ENCODE results near the gene ETV7. TPM values are rescaled to one million over a fixed set of nuclear protein-coding genes. Genes with fewer than 3 reads are reported as not detected.

ETV7 gene
- total and polyA plus RNA-seq, 2 experiments from 2014 or later = 0.47 to 1.2 TPM

DNA sequence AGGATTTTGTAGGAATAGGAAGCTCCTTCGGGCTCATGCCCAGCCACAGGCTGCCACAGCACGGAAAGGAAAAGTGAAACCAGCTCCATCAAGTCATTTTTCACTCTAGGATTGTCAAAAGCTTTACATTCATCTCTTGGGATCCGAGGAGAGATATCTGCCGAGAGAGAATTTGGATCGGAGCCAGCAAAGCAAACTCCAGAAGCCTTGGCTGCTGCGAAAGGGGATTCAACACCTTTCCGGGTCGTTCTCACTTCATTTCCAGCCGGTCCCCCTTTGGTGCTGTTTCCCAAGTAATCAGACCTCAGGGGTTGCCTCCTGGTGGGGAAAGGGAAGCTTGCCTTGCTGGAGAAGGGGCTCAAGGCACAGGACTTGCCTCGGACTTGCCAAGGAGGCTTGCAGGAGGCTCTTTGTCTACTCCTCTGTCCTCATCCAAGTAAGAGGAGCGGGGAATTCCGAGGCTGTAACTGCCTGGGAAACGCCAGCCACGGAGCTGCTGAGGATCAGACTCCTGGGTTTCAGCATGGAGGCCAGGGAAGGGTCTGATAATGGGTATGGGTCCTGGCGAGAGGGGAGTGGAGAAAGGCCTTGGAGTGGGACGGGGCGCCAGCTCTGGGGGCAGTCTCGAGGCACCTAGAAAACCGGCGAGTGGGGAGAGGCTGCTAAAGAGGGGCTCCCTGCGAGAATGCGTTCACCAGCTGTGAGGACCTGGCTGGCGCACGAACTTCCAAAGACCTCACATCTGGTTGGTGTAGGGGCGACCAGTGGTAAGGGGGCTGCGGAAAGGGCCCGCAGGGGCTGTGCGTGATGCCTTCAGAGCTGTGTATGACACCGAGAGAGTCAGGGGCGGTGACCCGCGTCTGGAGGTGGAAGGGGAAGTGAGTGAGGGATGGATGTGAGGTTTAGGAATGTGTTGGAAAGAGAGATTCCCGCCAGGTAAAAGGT lies 702 bp downstream of the ETV7 start:
- H3K9me2 ChIP-seq (ENCODE audit: insufficient read depth) = no peaks in the 10 kb centered on the region
- H3K36me3 Mint-ChIP-seq (ENCODE audit: low read depth) = no peaks in the 10 kb centered on the region; the same call in 2 of the 3 replicates
- peak overlapping the region; percentile 95 for H3K4me2 ChIP-seq
- DNase-seq (ENCODE audit: low spot score) = peak; percentile 65
- no peak overlapping the region for H3K27ac Mint-ChIP-seq
- H3K27ac ChIP-seq (ENCODE audit: low read depth) = no peak overlapping the region
- H3K79me2 ChIP-seq (replicated peaks; ENCODE audit: insufficient read depth) = no peaks in the 10 kb centered on the region
- no peaks in the 10 kb centered on the region for H4K20me1 ChIP-seq (replicated peaks; ENCODE audit: insufficient read depth)
- 0 out of 2 replicates have a peak, but pooled peaks cover 8% of the 10 kb centered on the region for H3F3A ChIP-seq (replicated peaks; ENCODE audit: low read depth)
- peak overlapping the region; percentile 90 for H2AFZ ChIP-seq
- H3K27me3 Mint-ChIP-seq (ENCODE audit: insufficient read depth, low read depth, poor library complexity) = peaks cover 41% of the 10 kb centered on the region
- H3K4me3 Mint-ChIP-seq = peak overlapping the region; percentile 82
- ATAC-seq = peak; percentile 59
- H3K4me3 ChIP-seq = peak overlapping the region; percentile 78
- no peak for TF ChIP-seq ETS1 (IDR thresholded peaks at IDR 0.05)
- no peak for TF ChIP-seq POLR2AphosphoS5 (IDR thresholded peaks at IDR 0.05; ENCODE audit: low read depth)
- no peak for TF ChIP-seq CREB1 (CRISPR knock-in tag; IDR thresholded peaks at IDR 0.05; ENCODE audit: low read depth)
- TF ChIP-seq JUNB (IDR thresholded peaks at IDR 0.05; ENCODE audit: unreplicated experiment) = no peak
- TF ChIP-seq EZH2 (IDR thresholded peaks at IDR 0.05; ENCODE audit: low read depth, unreplicated experiment) = peak; percentile 53
- TF ChIP-seq EZH2phosphoT487 (IDR thresholded peaks at IDR 0.05; ENCODE audit: unreplicated experiment) = no peak
- TF ChIP-seq, protein P1, sequence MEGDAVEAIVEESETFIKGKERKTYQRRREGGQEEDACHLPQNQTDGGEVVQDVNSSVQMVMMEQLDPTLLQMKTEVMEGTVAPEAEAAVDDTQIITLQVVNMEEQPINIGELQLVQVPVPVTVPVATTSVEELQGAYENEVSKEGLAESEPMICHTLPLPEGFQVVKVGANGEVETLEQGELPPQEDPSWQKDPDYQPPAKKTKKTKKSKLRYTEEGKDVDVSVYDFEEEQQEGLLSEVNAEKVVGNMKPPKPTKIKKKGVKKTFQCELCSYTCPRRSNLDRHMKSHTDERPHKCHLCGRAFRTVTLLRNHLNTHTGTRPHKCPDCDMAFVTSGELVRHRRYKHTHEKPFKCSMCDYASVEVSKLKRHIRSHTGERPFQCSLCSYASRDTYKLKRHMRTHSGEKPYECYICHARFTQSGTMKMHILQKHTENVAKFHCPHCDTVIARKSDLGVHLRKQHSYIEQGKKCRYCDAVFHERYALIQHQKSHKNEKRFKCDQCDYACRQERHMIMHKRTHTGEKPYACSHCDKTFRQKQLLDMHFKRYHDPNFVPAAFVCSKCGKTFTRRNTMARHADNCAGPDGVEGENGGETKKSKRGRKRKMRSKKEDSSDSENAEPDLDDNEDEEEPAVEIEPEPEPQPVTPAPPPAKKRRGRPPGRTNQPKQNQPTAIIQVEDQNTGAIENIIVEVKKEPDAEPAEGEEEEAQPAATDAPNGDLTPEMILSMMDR (conservative IDR thresholded peaks at IDR 0.05; ENCODE audit: low read depth in 2 of 2) = peak; percentile 12 to 30; a peak in 3 of 4 replicates
- H3K27me3 ChIP-seq (ENCODE audit: insufficient read depth) = peaks cover 57% of the 10 kb centered on the region
- peaks cover 6% of the 10 kb centered on the region; the same call in 1 of the 2 replicates for H3K4me1 ChIP-seq (ENCODE audit: insufficient read depth)
- H3K36me3 ChIP-seq (ENCODE audit: insufficient read depth) = no peaks in the 10 kb centered on the region; the same call in 1 of the 2 replicates
- H3K4me1 Mint-ChIP-seq = peaks cover 37% of the 10 kb centered on the region
- peaks cover 4% of the 10 kb centered on the region; the same call in 2 of the 3 replicates for H3K9me3 Mint-ChIP-seq

- ATAC-seq = no peak
- Mint-ChIP-seq H3K36me3 (ENCODE audit: low read depth) (no peaks in the 10 kb centered on the region; the same call in 2 of the 3 replicates), H3K27ac (no peak overlapping the region), H3K4me3 (no peak overlapping the region), H3K27me3 (ENCODE audit: insufficient read depth, low read depth, poor library complexity) (peaks cover 39% of the 10 kb centered on the region), H3K9me3 (peaks cover 4% of the 10 kb centered on the region; the same call in 2 of the 3 replicates), H3K4me1 (peaks cover 37% of the 10 kb centered on the region)
- H3K27ac ChIP-seq (ENCODE audit: low read depth) = no peak overlapping the region
- peaks cover 42% of the 10 kb centered on the region for H3K27me3 ChIP-seq (ENCODE audit: insufficient read depth)
- H3K36me3 ChIP-seq (ENCODE audit: insufficient read depth) = no peaks in the 10 kb centered on the region; the same call in 1 of the 2 replicates
- H3K4me3 ChIP-seq = no peak overlapping the region
- H4K20me1 ChIP-seq (replicated peaks; ENCODE audit: insufficient read depth) = no peaks in the 10 kb centered on the region
- H3F3A ChIP-seq (replicated peaks; ENCODE audit: low read depth) = 0 out of 2 replicates have a peak, but pooled peaks cover 8% of the 10 kb centered on the region
- H3K9me2 ChIP-seq (ENCODE audit: insufficient read depth) = no peaks in the 10 kb centered on the region
- DNase-seq (ENCODE audit: low spot score) = no peak
- no peaks in the 10 kb centered on the region for H3K79me2 ChIP-seq (replicated peaks; ENCODE audit: insufficient read depth)
- no peak overlapping the region for H3K4me2 ChIP-seq
- H2AFZ ChIP-seq = no peak overlapping the region
- peaks cover 6% of the 10 kb centered on the region; the same call in 1 of the 2 replicates for H3K4me1 ChIP-seq (ENCODE audit: insufficient read depth)
- TF ChIP-seq ZNF114 (CRISPR knock-in tag; IDR thresholded peaks at IDR 0.05) = no peak
- no peak for TF ChIP-seq POLR2AphosphoS5 (IDR thresholded peaks at IDR 0.05; ENCODE audit: low read depth)
- no peak for TF ChIP-seq ETS1 (IDR thresholded peaks at IDR 0.05)
- TF ChIP-seq CREB1 (CRISPR knock-in tag; IDR thresholded peaks at IDR 0.05; ENCODE audit: low read depth) = no peak
Measured at GRCh38 chr6:36384095-36384494, 3.4 kb downstream of the ETV7 start.
